Activated T-helper 1 cell treated with Interleukin-2 at 50 U/mL for 16 hours (primary cell): ENCODE results near the gene OR13C4.
"Not testable (repeated sequence)": the region's sequence is repeated elsewhere in the genome, so short reads cannot be mapped to it uniquely, and the experiment has no call there.

ENCODE experiments used
- DNase-seq: peaks from one replicate; pipeline ENCODE4 v3.0.0-alpha.2; 2020; ENCODE audit warnings: low read depth

The OR13C4 gene

DNA sequence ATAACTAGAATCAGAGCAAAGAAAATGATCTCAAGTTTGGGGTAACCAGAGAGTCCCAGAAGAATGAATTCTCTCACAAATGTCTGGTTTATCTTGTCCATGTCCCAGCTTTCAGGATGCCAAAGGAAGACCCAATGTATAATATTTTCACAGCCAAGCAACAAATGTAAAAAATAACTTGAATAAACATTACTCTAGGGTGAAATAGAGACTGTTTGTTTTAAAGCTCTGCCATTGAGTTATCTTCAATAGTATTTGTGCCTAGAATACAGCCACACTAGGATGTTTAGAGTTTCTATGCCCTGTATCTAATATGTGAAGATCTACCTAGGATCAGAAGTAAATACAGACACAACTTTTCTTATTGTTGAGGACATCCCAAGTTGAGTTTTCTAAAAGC is at the start of gene OR13C4:
Gene OR13C4 (minus strand): TSS at position 101 of the 400 bp plus-strand sequence. CDS start 0 bp downstream, at position 101.
- no peak for DNase-seq

DNA sequence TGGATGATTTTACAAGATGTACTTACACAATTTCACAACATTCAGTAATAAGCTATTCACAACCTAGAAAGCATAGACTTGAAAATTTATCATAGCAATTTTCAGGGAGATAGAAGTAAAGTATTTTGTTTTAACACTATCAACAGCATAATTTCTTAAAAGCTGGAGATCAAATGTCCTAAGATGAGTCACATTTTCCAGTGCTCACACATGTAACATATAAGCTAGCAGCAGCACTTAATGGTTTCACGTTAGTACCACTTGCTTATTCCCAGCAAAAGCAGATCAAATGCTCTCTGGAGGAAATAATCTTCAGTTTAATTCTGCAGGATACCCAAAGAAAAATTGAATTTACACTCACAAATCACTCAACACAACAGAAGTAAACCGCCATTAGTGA is 48.4 kb upstream of the OR13C4 start:
- no peak for DNase-seq

DNA sequence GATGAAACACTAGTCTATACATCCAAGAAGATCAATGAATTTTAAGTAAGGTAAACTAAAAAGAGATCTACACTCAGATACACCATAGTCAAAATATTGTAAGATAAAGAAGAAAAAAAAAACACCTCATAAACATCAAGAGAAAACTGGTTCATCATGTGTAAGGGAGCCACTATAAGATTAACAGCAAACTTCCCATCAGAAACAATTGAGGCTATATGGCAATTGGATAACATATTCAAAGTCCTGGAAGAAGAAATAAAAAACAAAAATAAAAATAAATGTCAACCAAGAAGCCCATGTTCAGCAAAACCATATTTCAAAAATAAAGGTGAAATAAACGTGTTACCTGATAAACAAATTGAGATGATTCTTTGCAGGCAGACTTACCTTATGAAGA is 45.6 kb upstream of the OR13C4 start:
- no peak for DNase-seq

DNA sequence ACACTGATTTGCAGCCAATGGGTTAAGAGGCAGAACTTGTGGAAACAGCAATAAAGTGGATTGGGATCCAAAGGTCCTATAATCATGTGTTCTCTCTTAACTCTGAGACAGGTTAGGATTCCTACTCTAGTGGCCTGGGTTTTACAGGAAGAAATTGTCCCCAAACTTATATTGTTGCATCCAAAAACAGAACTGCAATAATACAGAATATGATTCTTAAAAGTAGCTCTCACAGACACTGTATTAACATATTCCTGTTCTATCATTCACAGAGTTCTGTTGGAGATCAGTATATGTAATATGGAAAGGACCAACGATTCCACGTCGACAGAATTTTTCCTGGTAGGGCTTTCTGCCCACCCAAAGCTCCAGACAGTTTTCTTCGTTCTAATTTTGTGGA is 41.9 kb upstream of the OR13C4 start, which contains the start of gene OR13C8:
Gene OR13C8 (plus strand): TSS at position 301 of the 400 bp plus-strand sequence. CDS start 0 bp downstream, at position 301.
- no peak for DNase-seq

DNA sequence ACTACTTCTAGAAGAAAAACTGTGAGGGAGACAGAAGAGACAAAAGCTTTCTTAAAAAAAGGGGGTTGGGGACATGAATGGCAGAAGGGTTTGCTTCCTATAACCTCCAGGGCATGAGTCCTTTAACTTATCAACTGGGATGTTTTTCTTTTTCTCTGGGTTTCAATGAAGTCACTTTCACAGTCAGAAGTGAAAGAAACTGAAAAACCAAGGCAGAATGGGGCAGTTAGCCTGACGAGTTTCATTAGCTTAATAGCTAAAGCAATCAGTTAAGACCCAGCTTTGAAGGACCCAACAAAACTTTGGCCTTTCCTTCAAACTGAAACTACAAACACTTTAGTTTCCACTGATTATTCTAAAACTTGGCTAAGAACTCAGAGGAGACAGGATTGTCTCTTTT is 37.3 kb upstream of the OR13C4 start:
- no peak for DNase-seq

DNA sequence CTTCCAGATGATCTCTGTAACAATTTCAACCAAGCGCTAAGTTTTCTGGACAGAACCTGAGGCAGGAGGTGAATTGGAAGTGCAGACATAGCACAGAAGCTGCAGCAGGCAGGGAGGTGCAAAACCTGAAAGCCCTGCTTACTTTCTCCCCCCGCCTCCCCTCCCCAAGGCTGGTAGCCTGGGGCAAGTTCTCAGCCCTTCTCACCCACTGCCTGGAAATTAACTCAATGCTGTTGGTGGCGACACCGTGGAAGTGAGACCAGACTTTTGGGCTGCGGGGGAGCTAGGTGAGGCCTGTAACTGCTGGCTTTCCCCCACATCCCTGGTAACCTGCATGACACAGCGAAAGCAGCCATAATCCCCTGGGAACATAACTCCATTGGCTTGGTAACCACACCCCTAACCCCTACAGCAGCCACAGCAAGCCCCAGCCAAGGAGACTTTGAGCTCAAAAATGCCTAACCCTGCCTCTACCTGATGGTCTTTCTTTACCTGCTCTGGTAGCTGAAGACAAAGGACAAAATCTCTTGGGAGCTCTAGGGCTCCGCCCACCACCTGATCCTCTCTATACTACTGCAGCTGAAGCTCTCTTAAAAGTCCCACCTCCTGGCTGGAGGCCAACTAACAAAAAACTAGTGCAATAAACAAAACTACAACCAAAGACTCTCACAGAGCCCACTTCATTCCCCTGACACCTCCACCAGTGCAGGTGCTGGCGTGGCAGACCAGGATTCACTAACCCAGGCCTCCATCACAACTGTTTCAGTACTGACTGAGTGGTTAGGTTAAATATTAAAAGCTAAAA is 30.0 kb upstream of the OR13C4 start:
- DNase-seq, result no peak

DNA sequence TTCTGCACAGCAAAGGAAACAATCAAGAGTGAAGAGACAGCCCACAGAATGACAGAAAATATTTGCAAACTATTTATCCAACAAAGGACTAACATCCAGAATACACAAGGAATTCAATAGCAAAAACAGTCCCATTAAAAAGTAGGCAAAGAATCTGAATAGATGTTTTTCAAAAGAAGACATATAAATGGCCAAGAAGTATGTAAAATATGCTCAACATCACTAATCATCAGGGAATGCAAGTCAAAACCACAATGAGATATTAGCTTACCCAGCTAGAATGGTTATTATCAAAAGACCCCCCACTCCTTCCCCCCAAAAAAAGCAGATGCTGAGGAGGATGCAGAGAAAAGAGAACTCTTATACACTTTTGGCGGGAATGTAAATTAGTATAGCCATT is 28.5 kb upstream of the OR13C4 start:
- DNase-seq, result no peak

DNA sequence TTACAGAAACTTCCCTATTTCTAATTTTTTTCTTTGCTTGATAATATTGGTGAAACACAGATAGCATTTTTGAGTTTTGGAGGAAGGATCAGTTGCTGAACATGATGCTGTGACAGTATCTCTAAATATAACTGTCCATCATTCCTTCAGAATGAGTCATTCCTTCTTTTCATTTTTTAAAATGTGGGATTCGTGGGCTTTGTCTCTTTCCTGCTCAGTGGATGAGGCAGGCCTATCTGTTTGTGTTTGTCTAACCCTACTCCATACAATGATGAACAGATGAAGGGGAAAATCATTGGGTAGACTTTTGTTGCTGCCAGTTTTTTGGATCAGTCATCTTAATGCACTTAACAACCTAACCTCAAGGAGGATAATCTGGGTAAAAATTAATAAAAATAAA is 26.3 kb upstream of the OR13C4 start:
- no peak for DNase-seq

DNA sequence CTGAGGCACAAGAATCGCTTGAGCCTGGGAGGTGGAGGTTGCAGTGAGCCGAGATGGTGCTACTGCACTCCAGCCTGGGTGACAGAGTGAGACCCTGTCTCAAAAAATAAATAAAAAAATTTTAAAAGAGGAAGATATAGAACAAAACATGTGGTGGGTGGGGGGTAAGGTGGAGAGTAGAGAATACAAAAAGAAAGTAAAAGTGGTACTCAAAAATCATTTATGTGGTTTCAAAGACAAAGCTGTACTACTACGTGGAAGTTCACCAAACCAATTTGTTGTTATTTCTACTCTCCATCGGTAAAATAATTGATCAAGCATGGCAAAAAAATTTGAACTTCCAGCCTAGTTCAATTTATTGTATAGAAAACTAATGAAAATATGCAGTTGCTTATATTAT is 17.6 kb upstream of the OR13C4 start:
- DNase-seq, result no peak

DNA sequence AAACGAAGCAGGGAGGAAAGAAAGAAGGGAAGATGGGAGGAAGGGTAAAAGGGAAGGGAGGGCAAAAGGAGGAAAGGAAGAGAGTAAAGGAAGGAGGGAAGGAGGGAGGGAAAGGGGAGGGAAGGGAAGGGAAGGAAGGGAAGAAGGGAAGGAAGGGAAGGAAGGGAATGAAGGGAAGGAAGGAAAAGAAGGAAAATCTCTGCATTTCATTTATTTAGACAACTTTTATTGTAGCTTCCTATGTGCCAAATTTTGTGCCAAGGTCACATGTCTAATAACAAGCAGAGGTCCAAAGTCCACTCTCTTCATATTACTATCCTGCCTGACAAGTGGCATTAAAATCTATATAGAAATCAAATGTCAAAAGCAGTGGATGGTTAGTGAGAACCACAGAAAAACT is 12.3 kb upstream of the OR13C4 start:
- no peak for DNase-seq

DNA sequence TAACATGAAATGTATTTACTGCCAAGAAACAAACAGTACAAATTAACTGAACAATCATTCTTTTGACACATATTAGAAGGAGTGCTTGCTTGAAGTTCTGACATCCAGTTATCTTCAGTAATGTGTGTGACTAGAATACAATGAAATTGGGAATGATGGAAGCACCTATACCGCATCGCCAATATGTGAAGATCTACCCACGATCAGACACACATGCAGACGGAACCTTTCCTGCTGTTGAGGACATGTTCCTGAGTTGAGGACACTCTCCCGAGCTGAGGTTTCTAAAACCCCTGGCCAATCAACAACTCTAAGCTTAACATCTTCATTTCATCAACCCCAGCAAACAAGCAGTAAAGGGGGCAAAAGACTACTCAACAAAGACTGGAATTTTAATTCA is 9.7 kb upstream of the OR13C4 start, which contains the start of gene OR13C3:
Gene OR13C3 (minus strand): TSS at position 101 of the 400 bp plus-strand sequence. CDS start 133 bp downstream, outside the sequence.
- no peak for DNase-seq

DNA sequence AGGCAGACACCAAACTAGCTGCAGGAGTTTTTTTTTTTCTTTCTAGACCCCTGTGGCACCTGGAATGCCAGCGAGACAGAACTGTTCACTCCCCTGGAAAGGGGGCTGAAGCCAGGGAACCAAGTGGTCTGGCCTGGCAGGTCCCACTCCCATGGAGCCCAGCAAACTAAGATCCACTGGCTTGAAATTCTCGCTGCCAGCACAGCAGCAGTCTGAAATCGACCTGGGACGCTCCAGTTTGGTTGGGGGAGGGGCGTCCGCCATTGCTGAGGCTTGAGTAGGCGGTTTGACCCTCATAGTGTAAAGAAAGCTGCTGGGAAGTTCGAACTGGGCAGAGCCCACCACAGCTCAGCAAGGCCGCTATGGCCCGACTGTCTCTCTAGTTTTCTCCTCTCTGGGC is 6.8 kb downstream of the OR13C4 start:
- not testable (repeated sequence) for DNase-seq

DNA sequence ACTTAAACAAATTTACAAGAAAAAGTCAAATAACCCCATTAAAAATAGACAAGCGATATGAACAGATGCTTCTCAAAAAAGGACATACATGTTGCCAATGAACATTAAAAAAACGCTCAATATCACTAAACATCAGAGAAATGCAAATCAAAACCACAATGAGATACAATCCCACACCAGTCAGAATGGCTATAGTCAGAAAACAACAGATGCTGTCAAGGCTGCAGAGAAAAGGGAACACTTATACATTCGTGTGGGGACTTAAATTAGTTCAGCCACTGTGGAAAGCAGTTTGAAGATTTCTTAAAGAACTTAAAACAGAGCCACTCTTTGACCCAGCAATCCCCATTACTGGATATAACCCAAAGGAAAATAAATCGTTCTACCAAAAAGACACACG is 12.1 kb downstream of the OR13C4 start:
- no peak for DNase-seq

DNA sequence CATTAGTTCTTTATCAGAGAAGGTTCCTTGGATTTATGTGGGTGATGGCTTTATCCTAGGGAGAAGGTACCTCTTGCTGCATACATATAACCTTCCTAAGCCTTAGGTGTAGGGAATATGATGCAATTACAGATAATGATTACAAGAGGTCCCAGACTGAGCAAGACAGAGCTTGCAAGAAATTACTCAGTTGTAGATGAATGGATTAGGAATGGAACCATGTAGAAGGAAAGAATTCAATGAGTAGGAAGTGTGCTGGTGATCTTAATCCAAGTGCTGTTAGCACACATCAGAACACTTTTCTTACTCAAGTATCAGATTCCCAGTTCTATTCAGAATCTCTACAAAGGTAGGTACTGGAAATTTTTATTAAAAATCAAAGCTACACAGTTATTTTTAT is 20.4 kb downstream of the OR13C4 start:
- DNase-seq, result no peak

DNA sequence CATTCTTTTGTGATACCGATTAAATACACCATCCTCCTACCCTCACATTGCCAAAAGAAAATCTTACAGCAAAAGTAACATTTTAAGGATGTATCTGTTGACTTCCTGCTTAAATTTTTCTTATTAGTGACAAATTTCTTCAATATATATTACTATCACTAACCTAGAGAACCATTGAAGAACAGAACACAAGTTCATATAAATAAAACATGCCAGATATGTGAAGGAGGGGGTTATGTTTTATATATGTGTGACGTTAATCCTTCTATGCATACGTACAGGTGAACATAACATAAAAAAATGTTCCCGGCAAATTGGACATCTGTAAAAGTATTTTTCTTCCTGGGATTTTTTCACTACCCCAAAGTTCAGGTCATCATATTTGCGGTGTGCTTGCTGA is 23.0 kb downstream of the OR13C4 start, which contains the start of gene OR13F1:
Gene OR13F1 (plus strand): TSS at position 301 of the 400 bp plus-strand sequence. CDS start 0 bp downstream, at position 301.
- DNase-seq, result no peak

DNA sequence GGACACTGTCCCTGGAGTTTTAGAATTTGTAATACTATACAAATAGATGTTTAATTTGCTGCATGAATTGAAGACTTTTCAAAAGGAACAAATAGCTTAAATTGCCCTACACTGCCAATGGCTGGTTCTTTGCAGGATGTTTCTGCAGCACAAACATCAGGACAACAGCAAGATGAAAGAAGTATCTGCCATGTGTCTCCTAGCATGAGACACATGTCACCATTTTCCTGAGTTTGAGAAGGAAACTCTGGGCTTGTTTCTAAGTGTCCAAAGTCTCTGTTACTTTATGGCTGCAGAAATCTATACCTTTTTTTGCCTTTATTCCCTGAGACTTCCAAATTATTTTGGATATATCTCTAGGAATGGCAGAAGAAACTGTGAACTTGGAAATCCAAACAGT is 23.6 kb downstream of the OR13C4 start:
- no peak for DNase-seq

DNA sequence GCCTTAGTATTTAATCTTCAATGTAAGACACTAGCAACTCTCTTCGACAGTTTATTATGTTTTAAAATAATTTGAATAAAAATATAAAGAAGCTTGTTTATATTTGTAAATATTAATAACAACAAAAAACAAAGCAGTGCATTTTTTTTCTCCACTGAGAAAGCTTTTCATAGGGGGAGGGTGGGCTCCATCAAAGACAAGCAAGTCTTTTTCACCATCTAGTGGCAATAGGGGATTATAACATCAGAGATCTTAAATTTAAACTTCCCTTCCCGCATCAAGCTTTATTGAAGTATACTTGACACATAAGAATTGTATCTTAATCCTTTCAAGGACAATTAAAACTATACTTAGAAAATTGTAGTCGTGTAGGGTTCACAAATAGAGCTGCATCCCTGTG is 32.2 kb downstream of the OR13C4 start:
- DNase-seq, result no peak

DNA sequence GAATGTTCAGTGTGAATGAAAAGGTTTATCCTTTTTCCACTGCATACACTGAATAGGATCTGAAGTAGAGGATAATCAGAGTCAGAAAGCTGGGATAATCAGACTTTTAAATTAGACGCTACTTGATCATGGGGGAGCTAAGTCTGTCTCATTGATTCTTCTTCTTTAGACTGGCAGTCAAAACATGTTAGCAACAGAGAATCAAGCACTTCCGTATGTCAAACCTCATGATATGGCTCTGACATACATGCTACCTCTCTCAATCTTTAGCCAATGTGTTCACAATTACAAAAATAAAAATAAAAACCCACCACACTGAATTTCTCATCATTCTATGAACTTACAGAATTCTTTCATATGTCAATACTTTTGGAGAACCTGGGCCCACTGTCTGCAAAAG is 42.0 kb downstream of the OR13C4 start:
- no peak for DNase-seq

DNA sequence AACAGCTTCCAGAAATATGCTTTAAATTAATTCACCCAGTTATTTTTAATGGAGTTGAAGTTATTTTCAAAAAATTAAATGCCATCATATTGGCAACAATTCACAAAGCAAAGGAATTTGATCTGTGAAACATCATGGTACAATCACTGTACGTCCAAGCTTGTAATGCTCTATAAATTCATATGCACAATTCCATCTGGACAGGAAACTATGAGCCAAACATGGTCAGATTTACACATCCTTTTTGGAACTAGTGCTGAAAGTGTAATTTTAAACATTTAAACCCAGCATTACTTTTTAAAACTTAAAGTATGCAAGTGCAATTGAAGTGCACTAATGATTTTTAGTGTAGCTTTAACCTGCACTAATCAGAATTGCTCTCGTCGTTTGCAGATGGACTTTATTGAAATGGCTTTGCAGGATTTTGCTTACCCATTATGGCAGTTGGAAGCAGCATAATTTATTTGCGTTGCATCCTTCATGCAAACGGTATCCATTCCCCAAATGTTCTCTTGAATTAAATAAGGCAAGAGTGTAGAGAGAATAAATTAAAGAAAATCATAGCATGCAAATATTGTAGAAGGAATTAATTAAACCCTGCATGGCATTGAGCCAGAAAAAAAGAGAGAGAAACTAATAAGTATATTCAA is 44.0 kb downstream of the OR13C4 start:
- no peak for DNase-seq
